Astrocyte (in vitro differentiated cells and primary cell): ENCODE results near the gene MARK4.

Source experiments
- EZH2 ChIP-seq: IDR thresholded peaks from 2 replicates; pipeline ENCODE4 v1.6.1; 2012; ENCODE audit warnings: mild to moderate bottlenecking, low read length, inconsistent platforms; ENCODE audit not compliant: insufficient read depth
- TF ChIP-seq, protein P1 (sequence below): IDR thresholded peaks from 2 replicates; pipeline ENCODE4 v1.5.1; 2011; ENCODE audit warnings: low read depth, mild to moderate bottlenecking, inconsistent platforms, low read length, moderate library complexity; ENCODE audit not compliant: insufficient read depth

DNA sequence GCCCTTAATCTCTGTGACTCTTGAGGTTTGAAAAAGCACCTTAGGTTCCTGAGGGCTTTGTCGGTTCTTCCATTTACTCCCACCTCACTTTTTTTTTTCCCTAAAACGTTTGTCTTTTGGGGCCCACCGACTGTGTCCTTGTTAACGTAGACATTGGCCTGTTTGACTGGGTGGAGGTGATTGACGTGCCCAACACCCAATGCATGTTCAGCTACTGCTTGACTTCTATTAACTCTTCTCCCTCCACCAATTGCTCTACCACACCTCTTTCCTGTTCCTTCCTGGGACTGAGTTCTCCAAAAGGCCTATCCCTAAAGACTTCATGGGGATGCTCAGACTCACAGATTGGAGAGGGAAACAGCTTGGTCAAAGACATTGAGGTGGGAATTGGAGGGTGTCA lies 54.4 kb downstream of the MARK4 start:
- TF ChIP-seq, protein P1, sequence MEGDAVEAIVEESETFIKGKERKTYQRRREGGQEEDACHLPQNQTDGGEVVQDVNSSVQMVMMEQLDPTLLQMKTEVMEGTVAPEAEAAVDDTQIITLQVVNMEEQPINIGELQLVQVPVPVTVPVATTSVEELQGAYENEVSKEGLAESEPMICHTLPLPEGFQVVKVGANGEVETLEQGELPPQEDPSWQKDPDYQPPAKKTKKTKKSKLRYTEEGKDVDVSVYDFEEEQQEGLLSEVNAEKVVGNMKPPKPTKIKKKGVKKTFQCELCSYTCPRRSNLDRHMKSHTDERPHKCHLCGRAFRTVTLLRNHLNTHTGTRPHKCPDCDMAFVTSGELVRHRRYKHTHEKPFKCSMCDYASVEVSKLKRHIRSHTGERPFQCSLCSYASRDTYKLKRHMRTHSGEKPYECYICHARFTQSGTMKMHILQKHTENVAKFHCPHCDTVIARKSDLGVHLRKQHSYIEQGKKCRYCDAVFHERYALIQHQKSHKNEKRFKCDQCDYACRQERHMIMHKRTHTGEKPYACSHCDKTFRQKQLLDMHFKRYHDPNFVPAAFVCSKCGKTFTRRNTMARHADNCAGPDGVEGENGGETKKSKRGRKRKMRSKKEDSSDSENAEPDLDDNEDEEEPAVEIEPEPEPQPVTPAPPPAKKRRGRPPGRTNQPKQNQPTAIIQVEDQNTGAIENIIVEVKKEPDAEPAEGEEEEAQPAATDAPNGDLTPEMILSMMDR: no peak
- no peak for TF ChIP-seq EZH2
